Measurements from ENCODE around the gene ANP32B. TPM values are rescaled to one million over a fixed set of nuclear protein-coding genes. Genes with fewer than 3 reads are reported as not detected.

ANP32B gene
- total RNA-seq, 1 experiment from 2014 or later = 14.8 TPM

GRCh38 chr9:98062161-98062560, 79.0 kb downstream of the ANP32B start:
- H3K27me3 ChIP-seq (ENCODE audit: low read length) = no peaks in the 10 kb centered on the region
- no peak overlapping the region for H3K9ac ChIP-seq (ENCODE audit: low read length)
- no peaks in the 10 kb centered on the region for H3K9me2 ChIP-seq (replicated peaks; ENCODE audit: low read length)
- ATAC-seq = no peak
- peaks cover 7% of the 10 kb centered on the region for H4K20me1 ChIP-seq (ENCODE audit: low read length)
- CTCF ChIA-PET = no interaction called here
- POLR2A ChIA-PET (ENCODE audit: unreplicated experiment) = no interaction called here
- H3K36me3 ChIP-seq (ENCODE audit: low read depth, low read length) = peaks cover 15% of the 10 kb centered on the region; the same call in 1 of the 2 replicates
- no peaks in the 10 kb centered on the region for H3F3A ChIP-seq (ENCODE audit: low read length, unreplicated experiment)
- no peaks in the 10 kb centered on the region for H3K9me3 ChIP-seq (ENCODE audit: low read length)
- no peak overlapping the region for H3K4me2 ChIP-seq (ENCODE audit: low read length)
- no peak for DNase-seq
- BruUV-seq (replicated peaks) = no TSS peak
- intact Hi-C loops (cut with micrococcal nuclease) = no loop called here
- H3K4me1 ChIP-seq (ENCODE audit: insufficient read depth, low read length) = peaks cover 9% of the 10 kb centered on the region
- no peak overlapping the region for H3K27ac ChIP-seq (ENCODE audit: low read length)
- TF ChIP-seq EZH2 (IDR thresholded peaks at IDR 0.05; ENCODE audit: low read length, unreplicated experiment) = no peak
- TF ChIP-seq EZH2phosphoT487 (IDR thresholded peaks at IDR 0.05; ENCODE audit: borderline replicate concordance, low read length) = no peak
- no peak for TF ChIP-seq CTCF (conservative IDR thresholded peaks at IDR 0.05; ENCODE audit: low read depth, low read length)
- no peak overlapping the region for H3K4me3 ChIP-seq (ENCODE audit: low read length)
- no peak overlapping the region for H2AFZ ChIP-seq (ENCODE audit: low read length)
- H3K79me2 ChIP-seq (ENCODE audit: low read length) = peaks cover 39% of the 10 kb centered on the region

GRCh38 chr9:98064623-98065392, 81.7 kb downstream of the ANP32B start:
- DNase-seq = no peak
- intact Hi-C loops (cut with micrococcal nuclease) = no loop called here
- Histone ChIP-seq H3K9ac (ENCODE audit: low read length) (no peak overlapping the region), H3K27ac (ENCODE audit: low read length) (no peak overlapping the region), H4K20me1 (ENCODE audit: low read length) (no peaks in the 10 kb centered on the region), H3K9me2 (replicated peaks; ENCODE audit: low read length) (no peaks in the 10 kb centered on the region), H3K36me3 (ENCODE audit: low read depth, low read length) (peaks cover 15% of the 10 kb centered on the region; the same call in 1 of the 2 replicates), H2AFZ (ENCODE audit: low read length) (no peak overlapping the region), H3F3A (ENCODE audit: low read length, unreplicated experiment) (no peaks in the 10 kb centered on the region), H3K9me3 (ENCODE audit: low read length) (no peaks in the 10 kb centered on the region), H3K4me2 (ENCODE audit: low read length) (no peak overlapping the region), H3K27me3 (ENCODE audit: low read length) (no peaks in the 10 kb centered on the region), H3K79me2 (ENCODE audit: low read length) (peaks cover 21% of the 10 kb centered on the region), H3K4me3 (ENCODE audit: low read length) (no peak overlapping the region), H3K4me1 (ENCODE audit: insufficient read depth, low read length) (no peaks in the 10 kb centered on the region)
- TF ChIP-seq CTCF (conservative IDR thresholded peaks at IDR 0.05; ENCODE audit: low read depth, low read length) (no peak), EZH2phosphoT487 (IDR thresholded peaks at IDR 0.05; ENCODE audit: borderline replicate concordance, low read length) (no peak), EZH2 (IDR thresholded peaks at IDR 0.05; ENCODE audit: low read length, unreplicated experiment) (no peak)
- BruUV-seq (replicated peaks) = no TSS peak
- ChIA-PET POLR2A (ENCODE audit: unreplicated experiment) (no interaction called here), CTCF (interaction anchor here (0.6 kb wide), 1 partner anchor 30 kb away, joined by 3 read pairs; no protein-coding TSS in a partner anchor)
- no peak for ATAC-seq

Other genes starting within 250 kb of the ANP32B start
- gene FOXE1, start 130.1 kb upstream of the ANP32B start, total RNA-seq (2014; rRNA removed) = not detected in 2 replicates
- gene TRMO, start 60.8 kb upstream of the ANP32B start, total RNA-seq (2014; rRNA removed) = 7.5 and 14.3 TPM in 2 replicates
- gene HEMGN, start 45.2 kb upstream of the ANP32B start, total RNA-seq (2014; rRNA removed) = not detected in 2 replicates
- 93.0 and 94.8 TPM in 2 replicates for gene NANS, start 73.4 kb downstream of the ANP32B start, total RNA-seq (2014; rRNA removed)
- 11.2 and 17.3 TPM in 2 replicates for gene TRIM14, start 135.9 kb downstream of the ANP32B start, total RNA-seq (2014; rRNA removed)
- 2.2 and 2.8 TPM in 2 replicates for gene CORO2A, start 209.3 kb downstream of the ANP32B start, total RNA-seq (2014; rRNA removed)